Endothelial cell (in vitro differentiated cells): ENCODE data around the gene SHC2. TPM values are rescaled to one million over a fixed set of nuclear protein-coding genes. Genes with fewer than 3 reads are reported as not detected.

Experiments used
- DNase-seq: peaks from one replicate; pipeline ENCODE4 v3.0.0; 2021; ENCODE audit warnings: low spot score
- H3K27ac Mint-ChIP-seq: one replicate; pipeline ENCODE4 v1.8.0; 2021; ENCODE audit warnings: mixed read lengths, inconsistent platforms; ENCODE audit not compliant: unreplicated experiment
- H3K27me3 Mint-ChIP-seq: one replicate; pipeline ENCODE4 v1.8.0; 2021; ENCODE audit warnings: mild to moderate bottlenecking, moderate library complexity, mixed read lengths, inconsistent platforms; ENCODE audit not compliant: unreplicated experiment
- H3K36me3 Mint-ChIP-seq: one replicate; pipeline ENCODE4 v1.8.0; 2021; ENCODE audit warnings: mild to moderate bottlenecking, low read depth, mixed read lengths, inconsistent platforms; ENCODE audit not compliant: unreplicated experiment
- H3K4me1 Mint-ChIP-seq: one replicate; pipeline ENCODE4 v1.8.0; 2021; ENCODE audit warnings: mild to moderate bottlenecking, mixed read lengths, inconsistent platforms; ENCODE audit not compliant: unreplicated experiment
- H3K4me3 Mint-ChIP-seq: one replicate; pipeline ENCODE4 v1.8.0; 2021; ENCODE audit warnings: mild to moderate bottlenecking, mixed read lengths, inconsistent platforms; ENCODE audit not compliant: unreplicated experiment
- H3K9me3 Mint-ChIP-seq: one replicate; pipeline ENCODE4 v1.8.0; 2021; ENCODE audit warnings: mixed read lengths, inconsistent platforms; ENCODE audit not compliant: unreplicated experiment
- CTCF ChIP-seq: fragments of 200-600 bp; sonication (generic); IDR thresholded peaks from one replicate; pipeline ENCODE4 v1.5.0; 2021; ENCODE audit warnings: antibody characterized with exemption; ENCODE audit not compliant: unreplicated experiment
- total RNA-seq: library from RNA; stranded (reverse); fragmentation: NEBNext Ultra II Directional; extraction: Animal tissue kit (Norgen Biotek cat#: 25700); gene quantifications from one replicate; pipeline ENCODE4 v1.2.1, GENCODE V29; 2021; ENCODE audit not compliant: unreplicated experiment

SHC2 gene
- total RNA-seq, 1 donor from 2014 or later = 46.9 TPM

GRCh38 chr19:435707-436412 is 25.0 kb downstream of the SHC2 start:
- peak overlapping the region; percentile 53 for H3K27ac Mint-ChIP-seq
- H3K27me3 Mint-ChIP-seq = peaks cover 8% of the 10 kb centered on the region
- DNase-seq = no peak
- no peak overlapping the region for H3K4me3 Mint-ChIP-seq
- peaks cover 9% of the 10 kb centered on the region for H3K36me3 Mint-ChIP-seq
- peaks cover 3% of the 10 kb centered on the region for H3K9me3 Mint-ChIP-seq
- no peak for TF ChIP-seq CTCF
- H3K4me1 Mint-ChIP-seq = peaks cover 2% of the 10 kb centered on the region

- H3K27me3 Mint-ChIP-seq = peaks cover 8% of the 10 kb centered on the region
- peak overlapping the region; percentile 53 for H3K27ac Mint-ChIP-seq
- peaks cover 14% of the 10 kb centered on the region for H3K36me3 Mint-ChIP-seq
- no peak for DNase-seq
- no peak overlapping the region for H3K4me3 Mint-ChIP-seq
- H3K9me3 Mint-ChIP-seq = peaks cover 7% of the 10 kb centered on the region
- peaks cover 2% of the 10 kb centered on the region for H3K4me1 Mint-ChIP-seq
- TF ChIP-seq CTCF = no peak
Measured at GRCh38 chr19:435056-435706, 25.7 kb downstream of the SHC2 start.

- no peak overlapping the region for H3K27ac Mint-ChIP-seq
Measured at GRCh38 chr19:434152-434960, 26.5 kb downstream of the SHC2 start.

GRCh38 chr19:430701-431100 is 30.1 kb downstream of the SHC2 start:
- TF ChIP-seq CTCF = no peak
- H3K27me3 Mint-ChIP-seq = peaks cover 9% of the 10 kb centered on the region
- H3K27ac Mint-ChIP-seq = no peak overlapping the region
- H3K36me3 Mint-ChIP-seq = peaks cover 26% of the 10 kb centered on the region
- no peak for DNase-seq
- H3K4me3 Mint-ChIP-seq = peak overlapping the region; percentile 81
- peaks cover 5% of the 10 kb centered on the region for H3K9me3 Mint-ChIP-seq
- H3K4me1 Mint-ChIP-seq = no peaks in the 10 kb centered on the region

More at GRCh38 chr19:434152-434960, 26.5 kb downstream of the SHC2 start:
- peaks cover 2% of the 10 kb centered on the region for H3K4me1 Mint-ChIP-seq
- peaks cover 9% of the 10 kb centered on the region for H3K27me3 Mint-ChIP-seq
- no peak overlapping the region for H3K4me3 Mint-ChIP-seq
- DNase-seq = no peak
- H3K9me3 Mint-ChIP-seq = peaks cover 8% of the 10 kb centered on the region
- H3K36me3 Mint-ChIP-seq = peaks cover 21% of the 10 kb centered on the region
- no peak for TF ChIP-seq CTCF
